CD1c-positive myeloid dendritic cell (primary cell): ENCODE results near the gene ZNF532.
"Not testable (repeated sequence)": the region's sequence is repeated elsewhere in the genome, so short reads cannot be mapped to it uniquely, and the experiment has no call there.

Experiments
- DNase-seq: peaks from one replicate; pipeline ENCODE4 v3.0.0-alpha.2; 2016; ENCODE audit errors: extremely low spot score

The ZNF532 gene

GRCh38 chr18:58850786-58851469 is 13.7 kb upstream of the ZNF532 start:
- DNase-seq: no peak

- no peak for DNase-seq
Measured at GRCh38 chr18:58851856-58852255, 12.8 kb upstream of the ZNF532 start.

- DNase-seq: no peak
Measured at GRCh38 chr18:58852629-58853028, 12.0 kb upstream of the ZNF532 start.

- DNase-seq: no peak
Measured at GRCh38 chr18:58853561-58853960, 11.1 kb upstream of the ZNF532 start.

GRCh38 chr18:58855521-58855920 is 9.2 kb upstream of the ZNF532 start:
- DNase-seq: not testable (repeated sequence)

GRCh38 chr18:58856881-58857280 is 7.8 kb upstream of the ZNF532 start:
- DNase-seq: no peak

GRCh38 chr18:58858591-58859468 is 5.8 kb upstream of the ZNF532 start:
- no peak for DNase-seq

GRCh38 chr18:58859907-58860306 is 4.8 kb upstream of the ZNF532 start:
- DNase-seq: no peak

GRCh38 chr18:58860747-58861231 is 3.9 kb upstream of the ZNF532 start:
- no peak for DNase-seq

GRCh38 chr18:58861353-58861752 is 3.3 kb upstream of the ZNF532 start:
- DNase-seq: no peak

- no peak for DNase-seq
Measured at GRCh38 chr18:58861861-58862301, 2.8 kb upstream of the ZNF532 start.

- no peak for DNase-seq
Measured at GRCh38 chr18:58862356-58862755, 2.3 kb upstream of the ZNF532 start.

GRCh38 chr18:58862851-58863538 is 1.7 kb upstream of the ZNF532 start:
- DNase-seq: peak; percentile 19

- peak; percentile 44 for DNase-seq
Measured at GRCh38 chr18:58863539-58864145, 1.0 kb upstream of the ZNF532 start.

GRCh38 chr18:58865033-58865590 is 435 bp downstream of the ZNF532 start:
- DNase-seq: no peak

GRCh38 chr18:58865701-58866065 is 1.0 kb downstream of the ZNF532 start:
- DNase-seq: no peak

GRCh38 chr18:58866066-58866772 is 1.5 kb downstream of the ZNF532 start:
- no peak for DNase-seq

- no peak for DNase-seq
Measured at GRCh38 chr18:58866773-58867150, 2.1 kb downstream of the ZNF532 start.

- DNase-seq: no peak
Measured at GRCh38 chr18:58867281-58867961, 2.7 kb downstream of the ZNF532 start.

GRCh38 chr18:58868440-58868839 is 3.8 kb downstream of the ZNF532 start:
- no peak for DNase-seq
